HepG2 (cell line): ENCODE data around the gene PRCD. TPM values are rescaled to one million over a fixed set of nuclear protein-coding genes. Genes with fewer than 3 reads are reported as not detected.

Source experiments
- AKAP8 ChIP-seq: sonication (generic); formaldehyde crosslinking; IDR thresholded peaks from 2 replicates; pipeline ENCODE4 v1.5.1; 2020; ENCODE audit warnings: mild to moderate bottlenecking, missing genetic modification reagents
- CHCHD3 ChIP-seq: sonication (generic); formaldehyde crosslinking; IDR thresholded peaks from 2 replicates; pipeline ENCODE4 v1.8.0; 2022; ENCODE audit warnings: mild to moderate bottlenecking, missing genetic modification reagents, moderate library complexity
- ELF4 ChIP-seq: sonication (generic); formaldehyde crosslinking; IDR thresholded peaks from 2 replicates; pipeline ENCODE4 v1.5.0; 2020; ENCODE audit warnings: missing genetic modification reagents, mild to moderate bottlenecking, moderate library complexity, borderline replicate concordance
- ETV6 ChIP-seq: sonication (generic); formaldehyde crosslinking; conservative IDR thresholded peaks from 2 replicates; pipeline ENCODE4 v1.4.0; 2020; ENCODE audit warnings: missing genetic modification reagents
- KAT7 ChIP-seq: IDR thresholded peaks from 2 replicates; pipeline ENCODE4 v1.6.1; 2018; ENCODE audit warnings: borderline replicate concordance, missing compliant biosample characterization
- KDM6A ChIP-seq: IDR thresholded peaks from 2 replicates; pipeline ENCODE4 v1.6.1; 2016; ENCODE audit warnings: low read depth
- MAF1 ChIP-seq: sonication (generic); formaldehyde crosslinking; IDR thresholded peaks from 2 replicates; pipeline ENCODE4 v1.5.0; 2020; ENCODE audit warnings: missing genetic modification reagents, borderline replicate concordance
- MXI1 ChIP-seq: IDR thresholded peaks from 3 replicates; pipeline ENCODE4 v1.6.1; 2012; ENCODE audit warnings: low read depth, low read length, inconsistent platforms, borderline replicate concordance
- NR3C1 ChIP-seq: sonication (generic); formaldehyde crosslinking; IDR thresholded peaks from 2 replicates; pipeline ENCODE4 v1.4.0; 2020; ENCODE audit warnings: missing genetic modification reagents
- SAP130 ChIP-seq: IDR thresholded peaks from 2 replicates; pipeline ENCODE4 v1.6.1; 2016; ENCODE audit warnings: low read depth
- SOX6 ChIP-seq, 2 experiments: fragments of 450-650 bp in 1 of 2; sonication (generic) in 1 of 2; formaldehyde crosslinking in 1 of 2; IDR thresholded peaks; 2 replicates each; pipeline versions ENCODE4 v1.4.0 to v1.6.1; 2017 to 2020; ENCODE audit warnings: antibody characterized with exemption in 1 of 2, mild to moderate bottlenecking in 1 of 2, missing genetic modification reagents in 1 of 2
- SP140L ChIP-seq: sonication (generic); formaldehyde crosslinking; IDR thresholded peaks from 2 replicates; pipeline ENCODE4 v1.4.0; 2020; ENCODE audit warnings: missing genetic modification reagents, borderline replicate concordance
- SP4 ChIP-seq: sonication (generic); formaldehyde crosslinking; IDR thresholded peaks from 2 replicates; pipeline ENCODE4 v1.8.1; 2023; ENCODE audit warnings: mild to moderate bottlenecking, missing genetic modification reagents
- ZFP1 ChIP-seq: IDR thresholded peaks from 2 replicates; pipeline ENCODE4 v1.6.1; 2016
- ZFP37 ChIP-seq: sonication (generic); formaldehyde crosslinking; IDR thresholded peaks from 2 replicates; pipeline ENCODE4 v1.4.0; 2020; ENCODE audit warnings: missing genetic modification reagents, borderline replicate concordance
- ZNF12 ChIP-seq: sonication (generic); formaldehyde crosslinking; IDR thresholded peaks from 2 replicates; pipeline ENCODE4 v1.5.0; 2020; ENCODE audit warnings: missing genetic modification reagents
- ZNF232 ChIP-seq: sonication (generic); formaldehyde crosslinking; IDR thresholded peaks from 2 replicates; pipeline ENCODE4 v1.4.0; 2020; ENCODE audit warnings: missing genetic modification reagents, borderline replicate concordance
- ZNF235 ChIP-seq: sonication (generic); formaldehyde crosslinking; IDR thresholded peaks from 2 replicates; pipeline ENCODE4 v1.8.1; 2023; ENCODE audit warnings: mild to moderate bottlenecking, missing genetic modification reagents, borderline replicate concordance
- ZNF274 ChIP-seq: sonication (generic); formaldehyde crosslinking; IDR thresholded peaks from 2 replicates; pipeline ENCODE4 v1.5.1; 2020; ENCODE audit warnings: mild to moderate bottlenecking, missing genetic modification reagents
- ZNF615 ChIP-seq: sonication (generic); formaldehyde crosslinking; IDR thresholded peaks from 2 replicates; pipeline ENCODE4 v1.5.0; 2020; ENCODE audit warnings: mild to moderate bottlenecking, missing genetic modification reagents, borderline replicate concordance
- ZNF792 ChIP-seq: IDR thresholded peaks from 2 replicates; pipeline ENCODE4 v1.6.1; 2016
- polyA plus RNA-seq, 8 experiments: library from polyadenylated mRNA; depleted of rRNA in 3 of 8; stranded (reverse) in 7 of 8; unstranded in 1 of 8; fragments of >200 nt; fragmentation: Illumina TruSeq in 4 of 8; extraction: Trizol in 4 of 8; gene quantifications; 2 replicates each; pipeline versions ENCODE4 v1.2.1 to v1.2.3, GENCODE V29; 2011 to 2016; ENCODE audit warnings: low read depth in 4 of 8, missing spikeins in 1 of 8, mixed read lengths in 1 of 8; ENCODE audit not compliant: insufficient read depth in 1 of 8
- total RNA-seq, 5 experiments: library from RNA; depleted of rRNA; stranded (reverse); fragments of >200 nt; fragmentation: Illumina TruSeq; extraction: Trizol; gene quantifications; 2 replicates each; pipeline ENCODE4 v1.2.3, GENCODE V29; 2016; ENCODE audit warnings: low read depth in 1 of 5
- TF ChIP-seq, protein P1 (sequence below): sonication (generic); formaldehyde crosslinking; IDR thresholded peaks from 2 replicates; pipeline ENCODE4 v1.5.1; 2020; ENCODE audit warnings: missing genetic modification reagents, mild to moderate bottlenecking, borderline replicate concordance
- TF ChIP-seq, protein P2 (sequence below): sonication (generic); formaldehyde crosslinking; IDR thresholded peaks from 2 replicates; pipeline ENCODE4 v1.5.0; 2020; ENCODE audit warnings: mild to moderate bottlenecking, missing genetic modification reagents, borderline replicate concordance
- TF ChIP-seq, protein P3 (sequence below): sonication (generic); formaldehyde crosslinking; IDR thresholded peaks from 2 replicates; pipeline ENCODE4 v1.4.0; 2020; ENCODE audit warnings: mild to moderate bottlenecking, missing genetic modification reagents

PRCD gene
- total and polyA plus RNA-seq, 2 of the 13 experiments (the other 11 are each of a cell fraction or from before 2014, with no cell fraction given): 0.51 TPM; not detected in 1

DNA sequence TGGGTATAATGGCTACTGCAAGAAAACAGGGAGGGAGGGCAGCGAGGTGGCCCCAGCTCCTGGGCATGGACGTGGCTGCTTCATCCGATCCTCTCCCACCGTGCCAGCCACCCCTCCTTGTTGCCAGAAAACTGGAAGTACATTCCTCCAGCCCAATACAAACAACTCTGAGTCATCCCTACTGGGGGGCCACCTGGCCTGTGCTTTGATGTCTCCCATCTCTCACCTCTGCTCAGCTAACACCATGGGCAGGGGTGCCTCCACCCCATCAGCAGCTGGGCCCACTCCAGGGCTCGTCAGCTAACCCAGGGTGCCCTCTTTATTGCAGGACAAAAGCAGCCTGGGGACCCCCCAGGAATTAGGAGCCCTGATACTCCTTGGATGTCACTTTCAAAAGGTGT lies 40.6 kb upstream of the PRCD start (continued):
- TF ChIP-seq ELF4 (CRISPR knock-in tag) (no peak), KDM6A (CRISPR knock-in tag) (peak; percentile 65; the same call in 1 of the 2 replicates), MXI1 (peak; percentile 82; the same call in 2 of the 3 replicates), ZNF792 (CRISPR knock-in tag) (peak; percentile 84), ZNF274 (CRISPR knock-in tag) (0 out of 2 replicates have a peak, but pooled peaks have one; percentile 39), ZNF232 (peak; percentile 88), NR3C1 (CRISPR knock-in tag) (no peak), MAF1 (no peak), AKAP8 (peak; percentile 67; the same call in 1 of the 2 replicates), SP4 (CRISPR knock-in tag) (peak; percentile 79), KAT7 (CRISPR knock-in tag) (peak; percentile 83; the same call in 1 of the 2 replicates), ETV6 (peak; percentile 72; the same call in 1 of the 2 replicates), ZNF615 (0 out of 2 replicates have a peak, but pooled peaks have one; percentile 23), CHCHD3 (CRISPR knock-in tag) (0 out of 2 replicates have a peak, but pooled peaks have one; percentile 89), SOX6 (IDR thresholded peaks at IDR 0.05) (no peak), SOX6 (CRISPR knock-in tag; IDR thresholded peaks at IDR 0.05) (peak; percentile 89), ZFP1 (CRISPR knock-in tag) (peak; percentile 82), ZNF12 (CRISPR knock-in tag) (peak; percentile 56; the same call in 1 of the 2 replicates), SAP130 (CRISPR knock-in tag) (peak; percentile 99), ZFP37 (CRISPR knock-in tag) (peak; percentile 55; the same call in 1 of the 2 replicates), ZNF235 (CRISPR knock-in tag) (peak; percentile 74; the same call in 1 of the 2 replicates), SP140L (no peak)
- TF ChIP-seq, protein P1, sequence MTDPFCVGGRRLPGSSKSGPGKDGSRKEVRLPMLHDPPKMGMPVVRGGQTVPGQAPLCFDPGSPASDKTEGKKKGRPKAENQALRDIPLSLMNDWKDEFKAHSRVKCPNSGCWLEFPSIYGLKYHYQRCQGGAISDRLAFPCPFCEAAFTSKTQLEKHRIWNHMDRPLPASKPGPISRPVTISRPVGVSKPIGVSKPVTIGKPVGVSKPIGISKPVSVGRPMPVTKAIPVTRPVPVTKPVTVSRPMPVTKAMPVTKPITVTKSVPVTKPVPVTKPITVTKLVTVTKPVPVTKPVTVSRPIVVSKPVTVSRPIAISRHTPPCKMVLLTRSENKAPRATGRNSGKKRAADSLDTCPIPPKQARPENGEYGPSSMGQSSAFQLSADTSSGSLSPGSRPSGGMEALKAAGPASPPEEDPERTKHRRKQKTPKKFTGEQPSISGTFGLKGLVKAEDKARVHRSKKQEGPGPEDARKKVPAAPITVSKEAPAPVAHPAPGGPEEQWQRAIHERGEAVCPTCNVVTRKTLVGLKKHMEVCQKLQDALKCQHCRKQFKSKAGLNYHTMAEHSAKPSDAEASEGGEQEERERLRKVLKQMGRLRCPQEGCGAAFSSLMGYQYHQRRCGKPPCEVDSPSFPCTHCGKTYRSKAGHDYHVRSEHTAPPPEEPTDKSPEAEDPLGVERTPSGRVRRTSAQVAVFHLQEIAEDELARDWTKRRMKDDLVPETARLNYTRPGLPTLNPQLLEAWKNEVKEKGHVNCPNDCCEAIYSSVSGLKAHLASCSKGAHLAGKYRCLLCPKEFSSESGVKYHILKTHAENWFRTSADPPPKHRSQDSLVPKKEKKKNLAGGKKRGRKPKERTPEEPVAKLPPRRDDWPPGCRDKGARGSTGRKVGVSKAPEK (CRISPR knock-in tag): no peak
- TF ChIP-seq, protein P2, sequence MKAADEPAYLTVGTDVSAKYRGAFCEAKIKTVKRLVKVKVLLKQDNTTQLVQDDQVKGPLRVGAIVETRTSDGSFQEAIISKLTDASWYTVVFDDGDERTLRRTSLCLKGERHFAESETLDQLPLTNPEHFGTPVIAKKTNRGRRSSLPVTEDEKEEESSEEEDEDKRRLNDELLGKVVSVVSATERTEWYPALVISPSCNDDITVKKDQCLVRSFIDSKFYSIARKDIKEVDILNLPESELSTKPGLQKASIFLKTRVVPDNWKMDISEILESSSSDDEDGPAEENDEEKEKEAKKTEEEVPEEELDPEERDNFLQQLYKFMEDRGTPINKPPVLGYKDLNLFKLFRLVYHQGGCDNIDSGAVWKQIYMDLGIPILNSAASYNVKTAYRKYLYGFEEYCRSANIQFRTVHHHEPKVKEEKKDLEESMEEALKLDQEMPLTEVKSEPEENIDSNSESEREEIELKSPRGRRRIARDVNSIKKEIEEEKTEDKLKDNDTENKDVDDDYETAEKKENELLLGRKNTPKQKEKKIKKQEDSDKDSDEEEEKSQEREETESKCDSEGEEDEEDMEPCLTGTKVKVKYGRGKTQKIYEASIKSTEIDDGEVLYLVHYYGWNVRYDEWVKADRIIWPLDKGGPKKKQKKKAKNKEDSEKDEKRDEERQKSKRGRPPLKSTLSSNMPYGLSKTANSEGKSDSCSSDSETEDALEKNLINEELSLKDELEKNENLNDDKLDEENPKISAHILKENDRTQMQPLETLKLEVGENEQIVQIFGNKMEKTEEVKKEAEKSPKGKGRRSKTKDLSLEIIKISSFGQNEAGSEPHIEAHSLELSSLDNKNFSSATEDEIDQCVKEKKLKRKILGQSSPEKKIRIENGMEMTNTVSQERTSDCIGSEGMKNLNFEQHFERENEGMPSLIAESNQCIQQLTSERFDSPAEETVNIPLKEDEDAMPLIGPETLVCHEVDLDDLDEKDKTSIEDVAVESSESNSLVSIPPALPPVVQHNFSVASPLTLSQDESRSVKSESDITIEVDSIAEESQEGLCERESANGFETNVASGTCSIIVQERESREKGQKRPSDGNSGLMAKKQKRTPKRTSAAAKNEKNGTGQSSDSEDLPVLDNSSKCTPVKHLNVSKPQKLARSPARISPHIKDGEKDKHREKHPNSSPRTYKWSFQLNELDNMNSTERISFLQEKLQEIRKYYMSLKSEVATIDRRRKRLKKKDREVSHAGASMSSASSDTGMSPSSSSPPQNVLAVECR (CRISPR knock-in tag): peak; percentile 42; the same call in 1 of the 2 replicates
- TF ChIP-seq, protein P3, sequence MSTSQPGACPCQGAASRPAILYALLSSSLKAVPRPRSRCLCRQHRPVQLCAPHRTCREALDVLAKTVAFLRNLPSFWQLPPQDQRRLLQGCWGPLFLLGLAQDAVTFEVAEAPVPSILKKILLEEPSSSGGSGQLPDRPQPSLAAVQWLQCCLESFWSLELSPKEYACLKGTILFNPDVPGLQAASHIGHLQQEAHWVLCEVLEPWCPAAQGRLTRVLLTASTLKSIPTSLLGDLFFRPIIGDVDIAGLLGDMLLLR (CRISPR knock-in tag): 0 out of 2 replicates have a peak, but pooled peaks have one; percentile 30
